SK-N-SH (cell line): ENCODE results near the gene EPB41L5. TPM values are rescaled to one million over a fixed set of nuclear protein-coding genes. Genes with fewer than 3 reads are reported as not detected.

Experiments used
- CTCF ChIA-PET: fragments of 300-600, 350-600 bp; formaldehyde crosslinking; extraction: SDS; loops from one replicate; lab custom pipeline; 2021; lab: Yijun Ruan, JAX
- POLR2A ChIA-PET: fragments of 350-600 bp; sonication (Branson Sonifier 250); formaldehyde crosslinking; extraction: SDS; loops from one replicate; lab custom pipeline; 2020; ENCODE audit warnings: antibody characterized with exemption, inconsistent platforms; lab: Yijun Ruan, JAX
- DNase-seq: peaks from one replicate; pipeline ENCODE4 v3.0.0; 2012
- H2AFZ ChIP-seq: fragments of 200-600 bp; sonication (generic); 2 replicates; pipeline ENCODE4 v1.8.1; 2016; ENCODE audit warnings: antibody characterized with exemption, mild to moderate bottlenecking, low read depth
- H3F3A ChIP-seq: fragments of 200-600 bp; sonication (generic); replicated peaks from 2 replicates; pipeline ENCODE3; 2016; ENCODE audit warnings: antibody characterized with exemption, mild to moderate bottlenecking; ENCODE audit not compliant: insufficient read depth
- H3K27ac ChIP-seq, 2 experiments: fragments of 200-500 bp in 1 of 2; fragments of 200-600 bp in 1 of 2; sonication (Bioruptor generic) in 1 of 2; sonication (generic), shearing (Covaris generic) in 1 of 2; 2 replicates each; pipeline versions ENCODE4 v1.5.1 to v1.6.1; 2014 to 2016; ENCODE audit warnings: low read depth in 2 of 2, inconsistent platforms in 1 of 2, low read length in 1 of 2, mild to moderate bottlenecking in 1 of 2, mixed read lengths in 1 of 2
- H3K27me3 ChIP-seq: fragments of 200-600 bp; sonication (generic), shearing (Covaris generic); 2 replicates; pipeline ENCODE4 v1.6.1; 2016; ENCODE audit warnings: mixed run types; ENCODE audit not compliant: insufficient read depth
- H3K36me3 ChIP-seq, 2 experiments: fragments of 200-500 bp in 1 of 2; fragments of 200-600 bp in 1 of 2; sonication (Bioruptor generic) in 1 of 2; sonication (generic) in 1 of 2; replicated peaks in 1 of 2; 2 replicates each; pipeline versions ENCODE3 to v1.5.1; 2014 to 2016; ENCODE audit warnings: low read length in 1 of 2, mild to moderate bottlenecking in 1 of 2; ENCODE audit not compliant: insufficient read depth in 2 of 2, control insufficient read depth in 1 of 2
- H3K4me1 ChIP-seq, 2 experiments: fragments of 200-500 bp in 1 of 2; fragments of 200-600 bp in 1 of 2; sonication (Bioruptor generic) in 1 of 2; sonication (generic), shearing (Covaris generic) in 1 of 2; 2 replicates each; pipeline versions ENCODE4 v1.5.1 to v1.6.1; 2014 to 2016; ENCODE audit warnings: low read depth in 1 of 2, low read length in 1 of 2, mixed run types in 1 of 2; ENCODE audit not compliant: insufficient read depth in 2 of 2, control insufficient read depth in 1 of 2
- H3K4me2 ChIP-seq: fragments of 200-600 bp; sonication (generic), shearing (Covaris generic); 2 replicates; pipeline ENCODE4 v1.6.1; 2017; ENCODE audit warnings: mixed run types
- H3K4me3 ChIP-seq, 2 experiments: fragments of 200-500 bp in 1 of 2; fragments of 200-600 bp in 1 of 2; sonication (Bioruptor generic) in 1 of 2; sonication (generic), shearing (Covaris generic) in 1 of 2; 2 replicates each; pipeline versions ENCODE4 v1.5.1 to v1.8.1; 2014 to 2016; ENCODE audit warnings: low read depth in 2 of 2, inconsistent platforms in 1 of 2, low read length in 1 of 2, mild to moderate bottlenecking in 1 of 2, mixed read lengths in 1 of 2, moderate library complexity in 1 of 2
- H3K79me2 ChIP-seq: fragments of 200-600 bp; sonication (generic); 2 replicates; pipeline ENCODE4 v1.8.1; 2017; ENCODE audit warnings: mild to moderate bottlenecking; ENCODE audit not compliant: insufficient read depth
- H3K9ac ChIP-seq: fragments of 200-600 bp; sonication (generic); 2 replicates; pipeline ENCODE4 v1.6.1; 2017; ENCODE audit warnings: mixed run types
- H3K9me2 ChIP-seq: fragments of 200-600 bp; sonication (generic); 2 replicates; pipeline ENCODE4 v1.6.1; 2017; ENCODE audit warnings: mixed run types
- H3K9me3 ChIP-seq: fragments of 200-600 bp; sonication (generic); 2 replicates; pipeline ENCODE4 v1.6.1; 2017; ENCODE audit warnings: mixed run types, mild to moderate bottlenecking, moderate library complexity
- H4K20me1 ChIP-seq: fragments of 200-600 bp; sonication (generic); 2 replicates; pipeline ENCODE4 v1.6.1; 2017; ENCODE audit warnings: mild to moderate bottlenecking, mixed run types; ENCODE audit not compliant: insufficient read depth
- CHD2 ChIP-seq: fragments of 150-350 bp; IDR thresholded peaks from 2 replicates; pipeline ENCODE4 v1.6.1; 2018; ENCODE audit warnings: low read length; ENCODE audit not compliant: partially characterized antibody
- EP300 ChIP-seq, 2 experiments: IDR thresholded peaks; 2 replicates each; pipeline versions ENCODE4 v1.4.0 to v1.6.1; 2012; ENCODE audit warnings: borderline replicate concordance in 1 of 2, low read depth in 1 of 2, low read length in 1 of 2
- FOSL2 ChIP-seq: IDR thresholded peaks from 2 replicates; pipeline ENCODE4 v1.4.0; 2012; ENCODE audit warnings: low read depth, mild to moderate bottlenecking, moderate library complexity, borderline replicate concordance
- FOXM1 ChIP-seq: IDR thresholded peaks from 2 replicates; pipeline ENCODE4 v1.4.0; 2012; ENCODE audit warnings: low read depth, mild to moderate bottlenecking
- GABPA ChIP-seq: IDR thresholded peaks from 2 replicates; pipeline ENCODE4 v1.4.0; 2012; ENCODE audit warnings: low read depth, mild to moderate bottlenecking
- GATA2 ChIP-seq: sonication (generic); formaldehyde crosslinking; IDR thresholded peaks from 2 replicates; pipeline ENCODE4 v1.5.0; 2020; ENCODE audit warnings: mild to moderate bottlenecking, missing genetic modification reagents
- JUND ChIP-seq: IDR thresholded peaks from 2 replicates; pipeline ENCODE4 v1.4.0; 2012
- POLR2AphosphoS5 ChIP-seq: IDR thresholded peaks from 2 replicates; pipeline ENCODE4 v1.6.1; 2012; ENCODE audit warnings: low read depth, low read length
- RCOR1 ChIP-seq: fragments of 150-350 bp; IDR thresholded peaks from 2 replicates; pipeline ENCODE4 v1.6.1; 2017; ENCODE audit warnings: antibody characterized with exemption, low read length
- RXRA ChIP-seq: IDR thresholded peaks from 2 replicates; pipeline ENCODE4 v1.4.0; 2012; ENCODE audit warnings: low read depth, mild to moderate bottlenecking, borderline replicate concordance
- SIN3A ChIP-seq: IDR thresholded peaks from 2 replicates; pipeline ENCODE4 v1.6.1; 2012; ENCODE audit warnings: low read depth, mild to moderate bottlenecking, low read length, moderate library complexity, borderline replicate concordance
- SMC3 ChIP-seq: IDR thresholded peaks from 2 replicates; pipeline ENCODE4 v1.6.1; 2012; ENCODE audit warnings: low read depth, low read length, improper control_type of control experiment
- TCF12 ChIP-seq: IDR thresholded peaks from 2 replicates; pipeline ENCODE4 v1.4.0; 2012
- YY1 ChIP-seq: IDR thresholded peaks from 2 replicates; pipeline ENCODE4 v1.4.0; 2012; ENCODE audit warnings: low read depth, mild to moderate bottlenecking
- WGBS: methylation state at CpG from one replicate; pipeline ENCODE4 v1.1.6; 2017; ENCODE audit warnings: low lambda C conversion rate; 5-methylcytosine and 5-hydroxymethylcytosine counted together
- polyA plus RNA-seq, 3 experiments: library from polyadenylated mRNA; depleted of rRNA; stranded (reverse); fragments of >200 nt; gene quantifications; 2 replicates each; pipeline ENCODE4 v1.2.3, GENCODE V29; 2012
- TF ChIP-seq, protein P1 (sequence below): IDR thresholded peaks from 2 replicates; pipeline ENCODE4 v1.6.1; 2012; ENCODE audit warnings: mild to moderate bottlenecking, low read depth, low read length, moderate library complexity
- TF ChIP-seq, protein P2 (sequence below): IDR thresholded peaks from 2 replicates; pipeline ENCODE4 v1.4.0; 2012; ENCODE audit warnings: low read depth, borderline replicate concordance
- TF ChIP-seq, protein P3 (sequence below): fragments of 150-350 bp; IDR thresholded peaks from 2 replicates; pipeline ENCODE4 v1.6.1; 2016; ENCODE audit warnings: mild to moderate bottlenecking, low read depth, low read length
- TF ChIP-seq, protein P4 (sequence below): fragments of 150-350 bp; IDR thresholded peaks from 2 replicates; pipeline ENCODE4 v1.6.1; 2017; ENCODE audit warnings: antibody characterized with exemption, low read length, low read depth, borderline replicate concordance
- TF ChIP-seq, protein P5 (sequence below): fragments of 200-600 bp; sonication (generic); IDR thresholded peaks from 2 replicates; pipeline ENCODE4 v1.6.1; 2017; ENCODE audit warnings: antibody characterized with exemption, mild to moderate bottlenecking, moderate library complexity
- TF ChIP-seq, protein P6 (sequence below): IDR thresholded peaks from 2 replicates; pipeline ENCODE4 v1.4.0; 2012; ENCODE audit warnings: low read depth, borderline replicate concordance
- TF ChIP-seq, protein P7 (sequence below): IDR thresholded peaks from 2 replicates; pipeline ENCODE4; 2012

Gene EPB41L5
- polyA plus RNA-seq, 1 of the 3 experiments (the other 2 are of a cell fraction): 5.3 TPM

DNA sequence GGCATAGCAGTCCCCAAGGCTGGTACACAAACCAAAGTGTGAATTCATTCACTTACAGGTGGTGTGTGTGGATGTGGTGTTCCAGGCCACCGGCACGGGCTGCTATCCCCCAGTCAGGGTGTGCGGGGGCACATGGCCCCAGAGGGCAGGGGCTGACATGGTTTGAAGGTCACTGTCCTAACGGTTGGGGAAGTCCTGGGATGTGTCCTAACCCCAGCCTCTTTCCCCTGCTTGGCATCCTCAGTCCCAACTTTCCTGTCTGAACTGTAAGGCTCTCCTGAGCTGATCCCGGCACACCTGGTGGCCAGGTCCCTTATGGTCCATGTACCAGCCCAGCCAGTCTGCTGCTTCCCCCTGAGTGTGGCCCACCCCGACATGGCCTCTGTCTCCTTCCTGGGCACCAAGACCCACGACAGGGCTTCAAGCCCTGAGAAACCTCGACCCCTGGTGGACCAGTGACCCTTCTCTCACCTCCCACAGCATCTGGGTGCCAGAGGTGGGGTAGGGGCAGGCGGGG, 212.7 kb downstream of the EPB41L5 start (continued):
- TF ChIP-seq, protein P1, sequence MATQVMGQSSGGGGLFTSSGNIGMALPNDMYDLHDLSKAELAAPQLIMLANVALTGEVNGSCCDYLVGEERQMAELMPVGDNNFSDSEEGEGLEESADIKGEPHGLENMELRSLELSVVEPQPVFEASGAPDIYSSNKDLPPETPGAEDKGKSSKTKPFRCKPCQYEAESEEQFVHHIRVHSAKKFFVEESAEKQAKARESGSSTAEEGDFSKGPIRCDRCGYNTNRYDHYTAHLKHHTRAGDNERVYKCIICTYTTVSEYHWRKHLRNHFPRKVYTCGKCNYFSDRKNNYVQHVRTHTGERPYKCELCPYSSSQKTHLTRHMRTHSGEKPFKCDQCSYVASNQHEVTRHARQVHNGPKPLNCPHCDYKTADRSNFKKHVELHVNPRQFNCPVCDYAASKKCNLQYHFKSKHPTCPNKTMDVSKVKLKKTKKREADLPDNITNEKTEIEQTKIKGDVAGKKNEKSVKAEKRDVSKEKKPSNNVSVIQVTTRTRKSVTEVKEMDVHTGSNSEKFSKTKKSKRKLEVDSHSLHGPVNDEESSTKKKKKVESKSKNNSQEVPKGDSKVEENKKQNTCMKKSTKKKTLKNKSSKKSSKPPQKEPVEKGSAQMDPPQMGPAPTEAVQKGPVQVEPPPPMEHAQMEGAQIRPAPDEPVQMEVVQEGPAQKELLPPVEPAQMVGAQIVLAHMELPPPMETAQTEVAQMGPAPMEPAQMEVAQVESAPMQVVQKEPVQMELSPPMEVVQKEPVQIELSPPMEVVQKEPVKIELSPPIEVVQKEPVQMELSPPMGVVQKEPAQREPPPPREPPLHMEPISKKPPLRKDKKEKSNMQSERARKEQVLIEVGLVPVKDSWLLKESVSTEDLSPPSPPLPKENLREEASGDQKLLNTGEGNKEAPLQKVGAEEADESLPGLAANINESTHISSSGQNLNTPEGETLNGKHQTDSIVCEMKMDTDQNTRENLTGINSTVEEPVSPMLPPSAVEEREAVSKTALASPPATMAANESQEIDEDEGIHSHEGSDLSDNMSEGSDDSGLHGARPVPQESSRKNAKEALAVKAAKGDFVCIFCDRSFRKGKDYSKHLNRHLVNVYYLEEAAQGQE: no peak
- no peak for TF ChIP-seq CHD2
- TF ChIP-seq, protein P2, sequence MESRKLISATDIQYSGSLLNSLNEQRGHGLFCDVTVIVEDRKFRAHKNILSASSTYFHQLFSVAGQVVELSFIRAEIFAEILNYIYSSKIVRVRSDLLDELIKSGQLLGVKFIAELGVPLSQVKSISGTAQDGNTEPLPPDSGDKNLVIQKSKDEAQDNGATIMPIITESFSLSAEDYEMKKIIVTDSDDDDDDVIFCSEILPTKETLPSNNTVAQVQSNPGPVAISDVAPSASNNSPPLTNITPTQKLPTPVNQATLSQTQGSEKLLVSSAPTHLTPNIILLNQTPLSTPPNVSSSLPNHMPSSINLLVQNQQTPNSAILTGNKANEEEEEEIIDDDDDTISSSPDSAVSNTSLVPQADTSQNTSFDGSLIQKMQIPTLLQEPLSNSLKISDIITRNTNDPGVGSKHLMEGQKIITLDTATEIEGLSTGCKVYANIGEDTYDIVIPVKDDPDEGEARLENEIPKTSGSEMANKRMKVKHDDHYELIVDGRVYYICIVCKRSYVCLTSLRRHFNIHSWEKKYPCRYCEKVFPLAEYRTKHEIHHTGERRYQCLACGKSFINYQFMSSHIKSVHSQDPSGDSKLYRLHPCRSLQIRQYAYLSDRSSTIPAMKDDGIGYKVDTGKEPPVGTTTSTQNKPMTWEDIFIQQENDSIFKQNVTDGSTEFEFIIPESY: no peak
- no peak for TF ChIP-seq RCOR1
- TF ChIP-seq, all 33 proteins: peak for 0

DNA sequence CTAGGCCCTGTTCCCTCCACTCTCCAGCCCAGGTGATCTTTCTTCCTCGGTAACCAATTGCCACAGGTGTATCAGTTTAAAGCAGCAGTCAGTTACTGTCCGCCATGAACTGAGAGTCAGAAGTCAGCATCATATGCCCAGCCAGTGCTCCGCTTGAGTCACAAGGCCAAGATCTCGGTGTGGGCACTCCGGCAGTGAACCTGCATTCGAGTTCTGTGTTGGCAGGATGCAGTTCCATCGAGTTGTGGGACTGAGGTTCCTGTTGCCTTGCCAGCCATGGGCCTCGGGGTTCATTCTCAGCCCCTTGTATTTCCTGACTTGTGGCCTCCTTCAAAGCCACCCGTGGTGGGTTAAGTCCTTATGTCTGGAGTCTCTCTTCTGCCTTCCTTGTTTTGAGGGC, 213.4 kb downstream of the EPB41L5 start:
- TF ChIP-seq SMC3 (no peak), RXRA (no peak), TCF12 (no peak), POLR2AphosphoS5 (no peak), FOSL2 (no peak), JUND (no peak), GATA2 (CRISPR knock-in tag) (no peak), YY1 (no peak), SIN3A (no peak), FOXM1 (no peak), EP300 (IDR thresholded peaks at IDR 0.05; ENCODE audit: borderline replicate concordance in 1 of 2, low read depth in 1 of 2, low read length in 1 of 2) (no peak), GABPA (no peak)
- TF ChIP-seq, protein P3, sequence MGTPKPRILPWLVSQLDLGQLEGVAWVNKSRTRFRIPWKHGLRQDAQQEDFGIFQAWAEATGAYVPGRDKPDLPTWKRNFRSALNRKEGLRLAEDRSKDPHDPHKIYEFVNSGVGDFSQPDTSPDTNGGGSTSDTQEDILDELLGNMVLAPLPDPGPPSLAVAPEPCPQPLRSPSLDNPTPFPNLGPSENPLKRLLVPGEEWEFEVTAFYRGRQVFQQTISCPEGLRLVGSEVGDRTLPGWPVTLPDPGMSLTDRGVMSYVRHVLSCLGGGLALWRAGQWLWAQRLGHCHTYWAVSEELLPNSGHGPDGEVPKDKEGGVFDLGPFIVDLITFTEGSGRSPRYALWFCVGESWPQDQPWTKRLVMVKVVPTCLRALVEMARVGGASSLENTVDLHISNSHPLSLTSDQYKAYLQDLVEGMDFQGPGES: no peak
- TF ChIP-seq, protein P4, sequence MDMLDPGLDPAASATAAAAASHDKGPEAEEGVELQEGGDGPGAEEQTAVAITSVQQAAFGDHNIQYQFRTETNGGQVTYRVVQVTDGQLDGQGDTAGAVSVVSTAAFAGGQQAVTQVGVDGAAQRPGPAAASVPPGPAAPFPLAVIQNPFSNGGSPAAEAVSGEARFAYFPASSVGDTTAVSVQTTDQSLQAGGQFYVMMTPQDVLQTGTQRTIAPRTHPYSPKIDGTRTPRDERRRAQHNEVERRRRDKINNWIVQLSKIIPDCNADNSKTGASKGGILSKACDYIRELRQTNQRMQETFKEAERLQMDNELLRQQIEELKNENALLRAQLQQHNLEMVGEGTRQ: no peak
- TF ChIP-seq, protein P5, sequence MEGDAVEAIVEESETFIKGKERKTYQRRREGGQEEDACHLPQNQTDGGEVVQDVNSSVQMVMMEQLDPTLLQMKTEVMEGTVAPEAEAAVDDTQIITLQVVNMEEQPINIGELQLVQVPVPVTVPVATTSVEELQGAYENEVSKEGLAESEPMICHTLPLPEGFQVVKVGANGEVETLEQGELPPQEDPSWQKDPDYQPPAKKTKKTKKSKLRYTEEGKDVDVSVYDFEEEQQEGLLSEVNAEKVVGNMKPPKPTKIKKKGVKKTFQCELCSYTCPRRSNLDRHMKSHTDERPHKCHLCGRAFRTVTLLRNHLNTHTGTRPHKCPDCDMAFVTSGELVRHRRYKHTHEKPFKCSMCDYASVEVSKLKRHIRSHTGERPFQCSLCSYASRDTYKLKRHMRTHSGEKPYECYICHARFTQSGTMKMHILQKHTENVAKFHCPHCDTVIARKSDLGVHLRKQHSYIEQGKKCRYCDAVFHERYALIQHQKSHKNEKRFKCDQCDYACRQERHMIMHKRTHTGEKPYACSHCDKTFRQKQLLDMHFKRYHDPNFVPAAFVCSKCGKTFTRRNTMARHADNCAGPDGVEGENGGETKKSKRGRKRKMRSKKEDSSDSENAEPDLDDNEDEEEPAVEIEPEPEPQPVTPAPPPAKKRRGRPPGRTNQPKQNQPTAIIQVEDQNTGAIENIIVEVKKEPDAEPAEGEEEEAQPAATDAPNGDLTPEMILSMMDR: no peak
- TF ChIP-seq, protein P6, sequence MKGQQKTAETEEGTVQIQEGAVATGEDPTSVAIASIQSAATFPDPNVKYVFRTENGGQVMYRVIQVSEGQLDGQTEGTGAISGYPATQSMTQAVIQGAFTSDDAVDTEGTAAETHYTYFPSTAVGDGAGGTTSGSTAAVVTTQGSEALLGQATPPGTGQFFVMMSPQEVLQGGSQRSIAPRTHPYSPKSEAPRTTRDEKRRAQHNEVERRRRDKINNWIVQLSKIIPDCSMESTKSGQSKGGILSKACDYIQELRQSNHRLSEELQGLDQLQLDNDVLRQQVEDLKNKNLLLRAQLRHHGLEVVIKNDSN: no peak
- TF ChIP-seq, protein P7, sequence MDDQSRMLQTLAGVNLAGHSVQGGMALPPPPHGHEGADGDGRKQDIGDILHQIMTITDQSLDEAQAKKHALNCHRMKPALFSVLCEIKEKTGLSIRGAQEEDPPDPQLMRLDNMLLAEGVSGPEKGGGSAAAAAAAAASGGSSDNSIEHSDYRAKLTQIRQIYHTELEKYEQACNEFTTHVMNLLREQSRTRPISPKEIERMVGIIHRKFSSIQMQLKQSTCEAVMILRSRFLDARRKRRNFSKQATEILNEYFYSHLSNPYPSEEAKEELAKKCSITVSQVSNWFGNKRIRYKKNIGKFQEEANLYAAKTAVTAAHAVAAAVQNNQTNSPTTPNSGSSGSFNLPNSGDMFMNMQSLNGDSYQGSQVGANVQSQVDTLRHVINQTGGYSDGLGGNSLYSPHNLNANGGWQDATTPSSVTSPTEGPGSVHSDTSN: no peak
- WGBS: 91% methylated on average over 5 of the region's 9 CpGs
- no peaks in the 10 kb centered on the region for H3K27me3 ChIP-seq
- DNase-seq: no peak
- CTCF ChIA-PET: no interaction called here
- peaks cover 15% of the 10 kb centered on the region for H3K79me2 ChIP-seq
- POLR2A ChIA-PET: no interaction called here
- no peak overlapping the region for H2AFZ ChIP-seq
- H3K4me2 ChIP-seq: no peak overlapping the region
- H3K4me3 ChIP-seq: no peak overlapping the region
- H3K9ac ChIP-seq: no peak overlapping the region
- H3K36me3 ChIP-seq: peaks cover 5 to 9% of the 10 kb centered on the region in 2 experiments
- no peaks in the 10 kb centered on the region for H3F3A ChIP-seq
- H3K4me1 ChIP-seq: peaks cover 17 to 33% of the 10 kb centered on the region in 2 experiments; a peak in 3 of 4 replicates
- H3K27ac ChIP-seq: no peak overlapping the region
- no peaks in the 10 kb centered on the region for H3K9me2 ChIP-seq
- no peaks in the 10 kb centered on the region for H4K20me1 ChIP-seq
- H3K9me3 ChIP-seq: no peaks in the 10 kb centered on the region
